Left lobe of liver (tissue), 2 donors: ENCODE measurements around the gene SND1. TPM values are rescaled to one million over a fixed set of nuclear protein-coding genes. Genes with fewer than 3 reads are reported as not detected.
A peak's percentile ranks its signal among the peaks of the same experiment; 100 is the strongest.

Experiments
- ATAC-seq: fragments of 200-7000 bp; cut with Tn5 transposase; one replicate; pipeline ENCODE4 v1.9.1; 2020; ENCODE audit warnings: mild to moderate bottlenecking, moderate library complexity
- DNase-seq: peaks from one replicate; pipeline ENCODE4 v3.0.0-alpha.2; 2020; ENCODE audit warnings: low spot score
- total RNA-seq: library from RNA; stranded (reverse); gene quantifications from one replicate; pipeline ENCODE4 v1.2.1, GENCODE V29; 2021
- donor health status: DM: no; HTN: no; CAD: no; lungs with moderate emphysema.
- donor health status: DM: no; HTN: yes; CAD: no.

SND1 gene
- total RNA-seq, 1 donor from 2014 or later, result 152 TPM

DNA sequence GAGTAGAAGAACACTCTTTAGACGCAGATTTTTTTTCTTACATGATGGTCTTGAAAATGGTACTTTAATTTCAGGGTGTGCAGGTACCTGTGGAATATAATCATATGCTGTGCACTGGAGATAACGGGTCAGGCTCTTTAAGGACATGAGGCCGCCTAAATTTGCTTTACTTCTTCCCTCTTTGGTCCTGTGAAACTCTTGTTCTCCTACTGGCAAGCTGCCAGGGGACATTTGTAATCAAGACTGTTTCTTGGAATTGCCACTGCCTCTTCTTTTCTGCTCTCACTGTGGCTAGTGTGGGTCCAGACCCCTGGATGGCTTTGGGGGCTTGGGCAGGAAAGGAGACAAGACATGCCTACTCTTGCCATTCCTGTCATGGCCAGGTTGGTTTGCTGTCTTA is 146.0 kb downstream of the SND1 start:
- DNase-seq, result no peak
- ATAC-seq, result no peak

DNA sequence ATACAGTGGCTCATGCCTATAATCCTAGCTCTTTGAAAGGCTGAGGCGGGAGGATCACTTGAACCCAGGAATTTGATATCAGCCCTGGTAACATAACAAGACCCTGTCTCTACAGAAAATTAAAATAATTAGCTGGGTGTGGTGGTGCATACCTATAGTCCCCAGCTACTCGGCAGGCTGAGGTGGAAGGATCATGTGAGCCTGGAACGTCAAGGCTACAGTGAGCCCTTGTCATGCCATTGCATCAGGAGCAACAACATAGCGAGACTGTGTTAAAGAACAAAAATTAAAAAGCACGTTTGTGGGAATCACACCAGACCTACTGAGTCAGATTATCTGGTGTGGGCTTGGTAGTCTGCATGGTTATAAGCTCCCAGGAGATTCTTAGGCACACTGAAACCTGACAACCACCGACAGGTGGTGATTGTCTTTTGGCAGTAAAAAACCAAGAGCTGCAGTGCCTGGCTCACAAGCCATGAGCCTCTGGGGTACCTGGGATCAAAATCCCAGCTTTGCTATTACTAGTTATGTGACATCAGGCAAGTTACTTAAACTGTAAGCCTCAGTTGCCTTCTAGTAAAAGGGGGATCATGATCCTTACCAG is 146.9 kb downstream of the SND1 start:
- no peak for DNase-seq
- ATAC-seq, result no peak

DNA sequence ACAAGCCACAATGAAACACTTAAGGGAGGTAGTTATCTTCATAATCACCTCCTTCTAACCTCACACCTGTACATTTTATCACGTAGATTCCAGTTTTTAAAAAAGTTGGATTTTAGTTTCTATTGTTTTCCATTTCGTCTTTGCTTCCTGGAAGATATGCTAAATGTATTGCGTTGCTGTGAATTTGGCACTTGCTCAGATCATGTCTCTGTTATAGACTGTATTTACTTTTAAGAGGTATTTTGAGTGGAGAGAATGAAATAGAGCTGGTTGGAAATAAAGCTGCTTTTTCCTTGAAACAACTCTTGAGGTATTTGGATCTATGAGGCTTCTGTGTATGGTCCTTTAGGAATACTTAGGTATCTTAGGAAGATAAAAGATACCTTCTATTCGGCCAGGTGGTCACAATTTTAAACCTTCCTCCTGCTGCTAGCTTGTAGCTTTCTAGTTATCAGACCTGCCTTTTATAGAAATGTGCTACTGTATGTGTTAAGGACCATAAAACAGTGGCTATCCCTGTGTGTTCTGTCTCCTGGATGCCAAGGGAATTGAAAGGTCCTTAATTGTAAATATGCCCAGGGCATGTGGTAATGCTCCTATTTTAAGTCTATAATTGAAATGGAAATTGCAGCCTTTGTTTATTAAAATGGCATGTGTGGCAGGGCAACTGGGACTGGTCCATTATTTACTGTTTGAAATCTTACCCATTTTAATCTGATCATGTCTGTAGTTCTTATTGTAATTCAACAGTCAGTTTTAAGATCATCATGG is 147.7 kb downstream of the SND1 start:
- ATAC-seq (no peak), DNase-seq (no peak)

DNA sequence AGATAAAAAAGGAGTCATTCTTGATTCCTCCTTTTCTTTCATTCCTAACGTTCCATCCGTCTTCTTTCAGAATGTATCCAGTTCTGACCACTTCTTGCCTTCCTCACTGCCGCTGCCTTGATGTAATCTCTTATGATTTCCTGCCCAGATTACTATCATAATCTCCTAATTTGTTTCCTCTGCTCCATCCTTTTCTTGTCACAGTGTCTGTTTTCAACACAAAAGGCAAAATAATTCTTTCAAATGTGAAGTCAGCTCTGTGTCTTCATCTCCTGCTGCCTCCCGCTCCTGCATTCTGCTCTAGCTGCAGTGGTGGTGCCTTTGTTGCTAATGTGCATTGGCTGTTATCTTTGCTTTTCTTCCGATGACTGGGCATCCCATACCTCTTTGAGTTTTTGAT is 150.9 kb downstream of the SND1 start:
- no peak for ATAC-seq
- DNase-seq, result no peak

DNA sequence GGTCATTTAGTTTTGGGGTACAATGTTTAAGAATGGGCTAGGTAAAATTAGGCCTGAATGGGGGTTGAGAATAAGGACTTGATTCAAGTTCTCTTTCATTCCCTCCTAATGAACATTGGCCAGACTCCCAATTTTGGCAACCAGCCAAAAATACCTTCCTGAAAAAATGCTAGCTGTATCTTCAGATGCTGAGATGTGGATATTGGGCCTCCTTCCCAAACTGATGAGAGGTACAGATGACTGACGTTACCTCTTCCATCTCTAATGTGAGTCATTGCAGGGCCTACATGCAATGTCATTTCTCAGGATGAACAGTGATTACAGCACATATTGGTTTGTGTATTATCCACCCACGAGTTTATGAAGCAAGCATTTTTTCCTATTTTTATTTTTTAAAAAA is 151.6 kb downstream of the SND1 start:
- ATAC-seq (no peak), DNase-seq (no peak)

DNA sequence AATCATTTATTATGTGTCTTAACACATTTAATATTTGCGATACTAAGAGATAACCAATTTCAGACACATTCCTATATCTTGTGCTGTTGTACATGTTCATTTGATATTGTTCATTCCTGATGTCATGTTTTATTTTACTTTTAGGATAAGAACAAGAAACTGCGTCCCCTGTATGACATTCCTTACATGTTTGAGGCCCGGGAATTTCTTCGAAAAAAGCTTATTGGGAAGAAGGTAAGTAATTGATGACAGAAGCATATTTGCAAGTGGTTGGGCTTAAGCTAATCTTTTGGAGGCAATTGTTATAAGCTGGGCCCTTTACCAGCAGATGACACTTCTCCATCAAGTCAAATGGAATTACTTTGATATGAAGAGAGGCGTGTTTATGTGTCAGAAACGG is 155.3 kb downstream of the SND1 start:
- no peak for DNase-seq
- no peak for ATAC-seq

DNA sequence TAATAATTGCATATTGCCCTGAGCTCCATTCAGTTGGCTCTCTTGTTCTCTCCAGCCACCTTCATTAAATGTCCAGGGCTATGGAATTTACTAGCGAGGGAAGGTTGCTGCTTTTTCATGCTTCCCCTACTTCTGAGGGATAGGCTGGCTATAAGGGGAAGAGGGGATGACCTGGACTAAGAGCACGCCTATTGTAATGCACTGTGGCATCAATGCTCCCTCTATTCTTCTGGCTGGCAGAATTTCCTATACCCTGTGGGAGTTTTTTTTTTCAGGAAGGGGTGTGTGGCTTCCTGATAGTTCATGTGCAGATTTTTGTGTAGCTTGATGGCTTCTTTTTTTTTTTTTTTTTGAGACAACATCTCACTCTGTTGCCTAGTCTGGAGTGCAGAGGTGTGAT is 155.8 kb downstream of the SND1 start:
- no peak for ATAC-seq

DNA sequence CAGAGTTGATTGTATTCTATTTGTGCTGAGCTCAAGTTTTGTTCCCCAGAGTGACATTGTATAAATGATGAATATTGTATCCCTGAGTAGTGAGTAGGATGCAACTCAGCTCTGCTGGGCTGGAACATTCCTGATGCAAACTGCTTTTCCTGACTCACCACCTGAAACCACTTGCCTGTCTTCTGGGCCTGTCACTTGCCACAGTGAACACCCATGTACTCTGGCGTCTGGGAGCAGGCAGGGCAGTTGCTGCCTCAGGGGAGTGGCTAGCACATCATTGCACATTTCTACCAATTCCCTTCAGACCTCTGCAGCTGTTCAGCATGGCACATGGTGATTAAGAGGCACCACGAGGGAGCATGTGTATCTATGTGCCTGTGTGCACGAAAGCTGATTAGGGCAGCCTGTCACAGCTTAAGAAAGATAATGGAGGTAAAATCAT is 157.3 kb downstream of the SND1 start:
- ATAC-seq (peak; percentile 20), DNase-seq (no peak)

More for the DNA sequence above, 155.8 kb downstream of the SND1 start:
- no peak for DNase-seq

DNA sequence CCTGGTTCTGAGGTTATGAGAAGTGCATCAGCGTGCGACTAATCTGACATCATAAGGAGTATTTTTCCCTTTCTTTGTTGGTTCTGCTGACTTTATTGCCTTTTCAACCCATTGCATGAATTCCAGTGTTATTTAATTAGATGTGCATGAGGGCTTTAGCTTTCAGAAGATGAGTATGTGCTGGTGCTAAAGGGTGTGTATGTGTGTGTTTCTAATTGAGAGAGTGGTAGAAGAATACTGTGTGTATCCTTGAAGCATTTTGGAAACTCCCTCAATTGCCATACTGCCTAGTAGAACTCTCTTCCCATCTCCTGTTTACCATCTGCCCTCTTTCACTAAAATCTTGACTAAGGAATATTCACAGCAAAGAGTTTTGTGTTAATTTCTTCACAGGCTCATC is 158.1 kb downstream of the SND1 start:
- ATAC-seq, result no peak

DNA sequence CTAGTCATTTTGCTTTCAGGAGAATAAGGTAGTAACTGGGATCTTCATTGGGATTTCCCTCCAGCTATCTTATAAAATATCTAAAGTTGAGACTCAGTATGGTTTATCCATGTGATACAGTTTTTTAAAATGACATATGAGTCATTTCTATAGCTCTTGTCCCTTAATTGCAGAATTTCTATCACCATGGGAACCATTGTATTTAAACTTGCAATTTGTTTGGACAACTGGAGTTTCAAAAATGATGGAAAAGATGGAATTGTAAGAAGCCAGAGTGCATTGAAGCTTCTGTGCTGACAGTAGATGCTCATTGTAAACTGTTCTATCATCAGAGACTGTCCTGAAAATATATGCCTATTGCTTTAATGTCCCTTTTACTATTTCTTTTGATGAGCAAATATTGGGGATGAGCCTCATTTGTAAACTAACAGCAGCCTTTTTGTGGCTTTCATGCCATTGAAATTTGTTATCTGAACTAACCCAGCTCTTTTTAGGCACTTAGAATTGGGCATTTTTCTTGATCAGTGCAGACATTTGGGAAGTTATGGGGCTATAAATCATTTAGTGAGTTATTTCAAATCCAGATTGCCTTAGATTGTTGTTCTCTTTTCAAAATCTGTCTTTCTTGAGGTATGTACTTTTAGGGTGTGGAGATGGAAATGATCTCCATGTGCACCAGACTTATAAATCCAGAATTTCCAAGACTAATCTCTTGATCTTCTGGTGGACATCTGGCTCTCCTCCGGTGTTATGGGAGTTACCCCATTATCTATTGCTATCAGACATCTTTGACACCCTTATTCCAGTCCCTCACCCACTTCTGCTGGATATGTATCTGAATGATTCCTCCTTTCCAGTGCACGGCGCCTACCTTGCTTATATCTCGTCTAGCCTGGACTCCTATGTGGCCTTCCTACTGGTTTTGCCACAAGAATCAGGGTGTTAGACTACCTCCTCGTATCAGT is 159.0 kb downstream of the SND1 start:
- DNase-seq (no peak), ATAC-seq (no peak)

More for the DNA sequence above, 158.1 kb downstream of the SND1 start:
- DNase-seq, result no peak

DNA sequence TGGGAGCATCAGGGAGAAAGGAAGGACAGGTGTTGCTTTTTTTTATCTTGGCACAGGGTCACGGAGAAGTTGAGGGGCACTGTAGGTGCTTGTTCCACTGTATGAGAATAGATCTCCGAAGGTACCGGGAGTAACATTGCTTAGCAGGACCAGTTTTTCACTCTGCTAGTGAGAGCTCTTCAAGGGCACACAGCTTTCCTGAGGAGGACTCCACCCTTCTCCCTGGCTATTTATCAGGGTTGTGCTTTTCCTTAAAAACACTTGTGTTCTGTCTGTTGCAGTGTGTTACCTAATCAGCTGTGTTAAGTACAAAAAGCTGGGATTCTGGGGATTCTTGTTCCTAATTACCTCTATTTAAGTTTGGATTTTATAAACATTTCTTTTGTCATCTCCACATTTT is 160.5 kb downstream of the SND1 start:
- no peak for DNase-seq
- ATAC-seq, result no peak

DNA sequence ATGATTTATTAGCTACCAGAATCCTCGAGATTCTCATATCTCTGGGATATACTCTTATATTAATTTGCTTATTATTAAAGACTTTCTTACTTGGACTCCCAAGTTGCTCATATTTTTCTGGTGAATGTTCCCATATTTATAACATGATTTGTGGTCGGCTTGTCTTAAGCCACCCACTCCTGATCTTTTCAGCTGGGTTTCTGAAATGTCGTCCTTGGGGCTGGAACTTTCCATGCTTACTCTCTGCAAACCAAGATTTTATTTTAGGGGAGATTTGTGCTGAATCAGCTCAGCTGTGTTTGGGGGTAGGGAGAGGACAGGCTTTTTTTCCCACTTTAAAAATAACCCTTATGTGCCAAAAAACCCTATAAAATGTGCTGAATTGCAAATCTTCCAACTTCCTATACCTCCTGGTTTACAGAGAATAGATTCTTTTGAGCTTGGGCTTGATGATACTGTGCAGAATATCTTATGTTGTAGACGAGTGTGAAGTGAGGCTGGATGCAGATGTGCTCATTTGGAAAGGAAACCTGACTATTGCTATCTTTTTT is 162.1 kb downstream of the SND1 start:
- no peak for DNase-seq
- no peak for ATAC-seq

DNA sequence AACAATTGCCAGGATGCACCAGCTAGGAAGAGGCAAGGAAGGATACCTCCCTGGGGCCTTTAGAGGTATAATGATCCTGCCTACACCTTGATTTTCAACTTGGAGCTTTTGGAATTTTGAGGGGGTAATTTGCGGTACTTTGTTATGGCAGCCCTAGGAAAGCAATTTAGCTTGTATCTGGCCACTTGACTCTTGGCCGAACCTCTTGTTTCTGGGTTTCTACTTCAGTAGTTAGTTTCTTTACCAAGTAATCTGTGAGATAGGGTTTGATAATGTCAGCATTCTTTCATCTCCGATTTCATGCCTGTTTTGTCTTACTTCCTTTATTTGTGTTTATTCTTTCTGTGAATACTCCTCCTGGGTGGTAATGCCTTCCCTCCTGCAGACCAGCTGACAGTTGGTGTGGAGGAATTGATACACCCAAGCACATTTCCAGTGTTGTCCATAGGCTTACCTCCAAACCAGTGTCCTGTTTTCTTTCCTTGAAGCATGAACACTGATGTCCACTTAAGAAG is 163.7 kb downstream of the SND1 start:
- ATAC-seq (no peak), DNase-seq (no peak)

DNA sequence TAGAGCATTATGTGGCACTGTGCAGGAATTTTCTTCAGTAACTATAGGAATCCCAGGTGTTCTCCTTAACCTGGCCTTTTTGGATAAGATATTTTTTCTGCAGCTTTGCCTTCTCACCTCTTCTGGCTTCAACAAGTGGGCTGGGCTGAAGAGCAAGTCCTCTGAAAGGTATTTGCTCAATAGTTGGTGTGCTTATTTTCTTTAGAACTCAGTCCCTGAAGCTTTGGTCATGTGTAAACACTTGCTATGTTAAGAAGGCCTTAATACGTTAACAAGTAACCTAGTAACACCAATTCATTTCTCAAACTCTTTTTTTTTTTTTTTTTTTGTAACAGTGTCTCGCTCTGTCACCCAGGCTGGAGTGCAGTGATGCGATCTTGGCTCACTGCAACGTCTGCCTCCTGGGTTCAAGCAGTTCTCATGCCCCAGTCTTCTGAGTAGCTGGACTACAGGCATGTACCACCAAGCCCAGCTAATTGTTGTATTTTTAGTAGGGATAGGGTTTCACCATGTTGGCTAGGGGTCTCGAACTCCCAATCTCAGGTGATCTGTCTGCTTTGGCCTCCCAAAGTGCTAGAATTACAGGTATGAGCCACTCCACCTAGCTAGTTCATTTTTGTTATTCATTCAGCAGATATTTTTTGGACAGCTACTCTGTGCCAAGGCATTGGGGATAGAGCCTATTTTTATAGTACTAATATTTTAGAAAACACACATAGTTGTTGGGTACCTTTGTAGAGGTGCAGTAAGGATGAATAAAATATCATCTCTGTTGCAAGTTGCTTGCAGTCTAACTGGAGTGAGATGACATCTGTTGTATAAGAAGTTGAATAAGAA is 164.6 kb downstream of the SND1 start:
- DNase-seq (no peak), ATAC-seq (no peak)

DNA sequence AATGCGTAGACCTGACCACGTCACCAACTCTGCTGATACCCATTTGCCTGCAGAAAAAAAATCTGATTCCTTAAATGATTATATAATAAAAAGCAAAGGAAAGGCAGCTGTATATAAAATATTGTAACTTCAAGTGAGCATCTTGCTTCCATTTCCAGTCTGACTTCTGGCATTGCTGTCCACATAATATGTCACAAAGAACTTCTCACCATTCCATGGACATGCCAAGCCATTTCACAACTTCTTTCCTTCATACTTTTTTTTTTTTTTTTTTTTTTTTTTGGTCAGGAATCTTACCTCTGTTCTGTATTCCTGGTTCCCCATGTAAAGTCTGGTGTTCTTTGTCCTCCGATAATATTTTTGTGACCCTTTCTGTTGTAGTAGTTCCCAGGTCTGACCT is 165.5 kb downstream of the SND1 start:
- ATAC-seq (no peak), DNase-seq (no peak)

DNA sequence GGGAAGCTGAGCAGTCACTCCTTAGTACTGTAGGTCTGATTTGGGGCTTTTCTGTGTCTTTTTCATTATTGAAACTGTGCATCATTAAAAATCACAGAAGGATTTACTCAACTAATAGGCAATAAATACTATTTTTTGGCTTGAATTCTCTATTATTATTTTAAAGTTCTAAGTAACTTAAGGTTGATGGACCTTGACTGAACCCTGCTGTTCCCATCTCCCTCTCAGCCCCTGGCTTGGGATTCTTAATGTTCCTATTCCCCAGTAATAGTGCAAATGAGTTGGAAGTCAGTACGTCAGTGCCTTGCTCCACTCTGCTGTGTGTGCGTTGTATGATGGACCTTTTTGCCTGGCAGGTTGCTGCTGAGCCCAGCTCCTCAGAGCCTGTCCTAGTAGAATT is 166.3 kb downstream of the SND1 start:
- ATAC-seq (no peak), DNase-seq (no peak)

DNA sequence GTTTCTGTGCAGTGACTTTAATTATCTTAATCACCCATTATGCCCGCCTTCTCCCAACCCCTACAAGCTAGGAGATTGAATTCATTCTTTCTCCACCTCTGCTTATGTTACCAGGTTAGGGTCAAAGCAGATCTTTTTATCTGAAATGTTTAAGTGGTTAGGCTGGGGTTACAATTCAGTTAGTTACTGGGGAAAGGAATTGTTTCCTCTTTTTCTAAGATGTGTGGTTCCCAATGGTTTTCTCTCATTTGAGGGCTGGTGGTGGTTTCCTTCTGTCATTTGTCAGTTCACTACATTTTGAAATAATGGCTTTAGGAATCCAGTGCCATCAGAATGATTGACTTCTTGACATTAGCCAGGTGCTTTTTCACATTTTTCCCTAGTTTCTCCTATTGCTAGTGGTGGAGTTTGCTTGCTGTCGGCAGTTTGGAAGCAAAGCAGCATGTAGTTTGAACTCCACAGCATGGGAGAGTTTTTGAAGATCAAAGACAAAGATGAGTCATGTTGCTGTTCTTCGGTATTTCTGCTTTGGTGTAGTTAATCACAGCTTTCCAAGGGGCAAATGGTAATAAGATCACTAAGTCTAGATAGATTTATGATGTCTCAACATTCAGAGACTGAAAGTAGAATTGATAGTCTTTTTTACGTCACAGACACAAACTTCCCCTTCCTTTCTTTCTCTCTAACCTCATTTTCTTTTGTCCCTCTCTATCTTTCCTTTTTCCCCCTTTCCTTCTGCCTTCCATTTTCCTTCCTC is 168.2 kb downstream of the SND1 start:
- no peak for ATAC-seq

DNA sequence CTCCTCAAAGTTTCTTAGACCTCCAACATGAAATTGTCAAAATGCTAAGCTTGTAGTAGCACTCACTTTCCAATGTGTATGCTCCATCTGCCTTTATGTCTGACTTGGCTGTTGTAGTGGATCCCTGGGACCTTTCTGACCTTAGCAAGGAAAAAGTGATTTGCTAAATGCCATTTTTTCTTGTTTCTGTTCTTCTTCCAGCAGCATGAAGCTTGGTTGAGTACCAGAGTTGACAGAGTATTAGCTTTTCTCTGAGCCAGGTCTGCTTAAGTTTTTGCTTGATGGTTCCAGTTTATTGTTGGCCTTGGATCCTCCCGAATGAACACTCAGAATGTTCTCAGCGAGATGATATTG is 168.7 kb downstream of the SND1 start:
- DNase-seq (no peak), ATAC-seq (peak; percentile 8)

More for the DNA sequence above, 168.2 kb downstream of the SND1 start:
- no peak for DNase-seq

DNA sequence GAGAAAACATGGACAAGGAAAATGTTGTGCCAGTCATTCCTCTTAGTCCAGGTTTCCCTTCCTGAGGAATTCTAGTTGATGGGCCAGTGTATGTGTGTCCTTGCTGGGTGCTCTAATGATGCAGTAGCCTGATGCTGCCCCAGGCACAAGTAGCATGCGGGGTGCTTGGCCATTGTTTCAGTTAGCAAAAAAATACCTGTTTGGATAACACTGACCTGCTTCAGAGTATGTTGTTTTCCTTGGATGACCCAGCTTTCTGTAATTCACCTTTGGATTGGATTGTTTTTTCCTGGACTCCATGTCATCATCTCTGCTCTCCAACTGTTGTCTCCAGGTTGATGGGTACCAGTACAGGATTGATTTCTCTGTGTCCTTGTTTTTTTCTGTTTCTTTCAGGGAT is 169.2 kb downstream of the SND1 start:
- ATAC-seq, result peak; percentile 89
- DNase-seq, result no peak
